ENCODE measurements around the gene BCL11A. TPM values are rescaled to one million over a fixed set of nuclear protein-coding genes. Genes with fewer than 3 reads are reported as not detected.

BCL11A gene
- total and polyA plus RNA-seq, 5 donors from 2014 or later, result 0.17 to 2.0 (median 0.30) TPM; not detected in 1

GRCh38 chr2:60415814-60416213 lies 137.6 kb downstream of the BCL11A start:
- no peaks in the 10 kb centered on the region for H3K36me3 ChIP-seq (ENCODE audit: control insufficient read depth, insufficient read depth, low read length)
- H3K4me1 Mint-ChIP-seq, result no peaks in the 10 kb centered on the region
- H3K36me3 Mint-ChIP-seq, result no peaks in the 10 kb centered on the region
- DNase-seq (no peak), ATAC-seq (ENCODE audit: low read depth in 2 of 2) (no peak)
- peaks cover 4% of the 10 kb centered on the region for H3K27me3 Mint-ChIP-seq
- no peaks in the 10 kb centered on the region for H3K9me3 ChIP-seq (ENCODE audit: control insufficient read depth in 2 of 2, low read length in 2 of 2)
- H3K27ac Mint-ChIP-seq, result no peak overlapping the region
- H3K4me3 Mint-ChIP-seq, result no peak overlapping the region
- H3K4me3 ChIP-seq (ENCODE audit: low read depth, low read length), result no peak overlapping the region
- no peaks in the 10 kb centered on the region for H3K4me1 ChIP-seq (ENCODE audit: control insufficient read depth, insufficient read depth, low read length, poor library complexity, severe bottlenecking)
- H3K27ac ChIP-seq (ENCODE audit: insufficient read depth, low read length, poor library complexity, severe bottlenecking), result no peak overlapping the region
- peaks cover 0 to 2% (median 0%) of the 10 kb centered on the region in 7 donors for H3K9me3 Mint-ChIP-seq
- no peaks in the 10 kb centered on the region for H3K27me3 ChIP-seq (ENCODE audit: control insufficient read depth, insufficient read depth, low read length)

GRCh38 chr2:60414495-60415138 lies 138.8 kb downstream of the BCL11A start:
- Histone ChIP-seq H3K4me3 (ENCODE audit: low read depth, low read length) (no peak overlapping the region), H3K9me3 (ENCODE audit: control insufficient read depth in 2 of 2, low read length in 2 of 2) (no peaks in the 10 kb centered on the region), H3K27me3 (ENCODE audit: control insufficient read depth, insufficient read depth, low read length) (no peaks in the 10 kb centered on the region), H3K27ac (ENCODE audit: insufficient read depth, low read length, poor library complexity, severe bottlenecking) (no peak overlapping the region), H3K36me3 (ENCODE audit: control insufficient read depth, insufficient read depth, low read length) (no peaks in the 10 kb centered on the region), H3K4me1 (ENCODE audit: control insufficient read depth, insufficient read depth, low read length, poor library complexity, severe bottlenecking) (no peaks in the 10 kb centered on the region)
- DNase-seq (no peak), ATAC-seq (ENCODE audit: low read depth in 2 of 2) (no peak)
- H3K4me3 Mint-ChIP-seq, result no peak overlapping the region
- H3K27me3 Mint-ChIP-seq, result peaks cover 4% of the 10 kb centered on the region
- H3K27ac Mint-ChIP-seq, result no peak overlapping the region
- H3K4me1 Mint-ChIP-seq, result no peaks in the 10 kb centered on the region
- peaks cover 0 to 2% (median 0%) of the 10 kb centered on the region in 7 donors for H3K9me3 Mint-ChIP-seq
- no peaks in the 10 kb centered on the region for H3K36me3 Mint-ChIP-seq

GRCh38 chr2:60413814-60414168 lies 139.7 kb downstream of the BCL11A start:
- H3K9me3 Mint-ChIP-seq, result peaks cover 0 to 2% (median 0%) of the 10 kb centered on the region in 7 donors
- H3K4me1 Mint-ChIP-seq, result no peaks in the 10 kb centered on the region
- Histone ChIP-seq H3K27ac (ENCODE audit: insufficient read depth, low read length, poor library complexity, severe bottlenecking) (no peak overlapping the region), H3K27me3 (ENCODE audit: control insufficient read depth, insufficient read depth, low read length) (no peaks in the 10 kb centered on the region), H3K4me1 (ENCODE audit: control insufficient read depth, insufficient read depth, low read length, poor library complexity, severe bottlenecking) (no peaks in the 10 kb centered on the region), H3K4me3 (ENCODE audit: low read depth, low read length) (no peak overlapping the region), H3K36me3 (ENCODE audit: control insufficient read depth, insufficient read depth, low read length) (no peaks in the 10 kb centered on the region), H3K9me3 (ENCODE audit: control insufficient read depth in 2 of 2, low read length in 2 of 2) (no peaks in the 10 kb centered on the region)
- DNase-seq, result no peak
- no peak overlapping the region for H3K27ac Mint-ChIP-seq
- H3K27me3 Mint-ChIP-seq, result peaks cover 4% of the 10 kb centered on the region
- H3K4me3 Mint-ChIP-seq, result no peak overlapping the region
- H3K36me3 Mint-ChIP-seq, result no peaks in the 10 kb centered on the region
- peak in 1 of 2 donors; percentile 18 for ATAC-seq (ENCODE audit: low read depth in 2 of 2)

- no peak overlapping the region for H3K27ac ChIP-seq (ENCODE audit: insufficient read depth, low read length, poor library complexity, severe bottlenecking)
- no peaks in the 10 kb centered on the region for H3K36me3 ChIP-seq (ENCODE audit: control insufficient read depth, insufficient read depth, low read length)
- Mint-ChIP-seq H3K27ac (no peak overlapping the region), H3K4me3 (no peak overlapping the region), H3K36me3 (no peaks in the 10 kb centered on the region), H3K27me3 (peaks cover 4% of the 10 kb centered on the region), H3K4me1 (no peaks in the 10 kb centered on the region), H3K9me3 (peaks cover 0 to 2% (median 0%) of the 10 kb centered on the region in 7 donors)
- no peak overlapping the region for H3K4me3 ChIP-seq (ENCODE audit: low read depth, low read length)
- ATAC-seq (ENCODE audit: low read depth in 2 of 2), result peak in 1 of 2 donors; percentile 18
- no peak for DNase-seq
- H3K9me3 ChIP-seq (ENCODE audit: control insufficient read depth in 2 of 2, low read length in 2 of 2), result no peaks in the 10 kb centered on the region
- no peaks in the 10 kb centered on the region for H3K27me3 ChIP-seq (ENCODE audit: control insufficient read depth, insufficient read depth, low read length)
- H3K4me1 ChIP-seq (ENCODE audit: control insufficient read depth, insufficient read depth, low read length, poor library complexity, severe bottlenecking), result no peaks in the 10 kb centered on the region
Measured at GRCh38 chr2:60413069-60413813, 140.2 kb downstream of the BCL11A start.

GRCh38 chr2:60412620-60413019 lies 140.8 kb downstream of the BCL11A start:
- Mint-ChIP-seq H3K27me3 (peaks cover 4% of the 10 kb centered on the region), H3K27ac (no peak overlapping the region), H3K9me3 (peaks cover 0 to 2% (median 0%) of the 10 kb centered on the region in 7 donors), H3K36me3 (no peaks in the 10 kb centered on the region), H3K4me3 (no peak overlapping the region), H3K4me1 (no peaks in the 10 kb centered on the region)
- DNase-seq, result no peak
- H3K36me3 ChIP-seq (ENCODE audit: control insufficient read depth, insufficient read depth, low read length), result no peaks in the 10 kb centered on the region
- no peak overlapping the region for H3K4me3 ChIP-seq (ENCODE audit: low read depth, low read length)
- no peaks in the 10 kb centered on the region for H3K4me1 ChIP-seq (ENCODE audit: control insufficient read depth, insufficient read depth, low read length, poor library complexity, severe bottlenecking)
- no peak for ATAC-seq (ENCODE audit: low read depth in 2 of 2)
- H3K27me3 ChIP-seq (ENCODE audit: control insufficient read depth, insufficient read depth, low read length), result no peaks in the 10 kb centered on the region
- no peaks in the 10 kb centered on the region for H3K9me3 ChIP-seq (ENCODE audit: control insufficient read depth in 2 of 2, low read length in 2 of 2)
- H3K27ac ChIP-seq (ENCODE audit: insufficient read depth, low read length, poor library complexity, severe bottlenecking), result no peak overlapping the region

- Mint-ChIP-seq H3K9me3 (peaks cover 0 to 2% (median 0%) of the 10 kb centered on the region in 7 donors), H3K4me1 (no peaks in the 10 kb centered on the region), H3K27me3 (peaks cover 4% of the 10 kb centered on the region), H3K36me3 (no peaks in the 10 kb centered on the region), H3K4me3 (no peak overlapping the region), H3K27ac (no peak overlapping the region)
- DNase-seq (no peak), ATAC-seq (ENCODE audit: low read depth in 2 of 2) (no peak)
- no peaks in the 10 kb centered on the region for H3K9me3 ChIP-seq (ENCODE audit: control insufficient read depth in 2 of 2, low read length in 2 of 2)
- no peak overlapping the region for H3K4me3 ChIP-seq (ENCODE audit: low read depth, low read length)
- no peaks in the 10 kb centered on the region for H3K27me3 ChIP-seq (ENCODE audit: control insufficient read depth, insufficient read depth, low read length)
- H3K36me3 ChIP-seq (ENCODE audit: control insufficient read depth, insufficient read depth, low read length), result no peaks in the 10 kb centered on the region
- H3K27ac ChIP-seq (ENCODE audit: insufficient read depth, low read length, poor library complexity, severe bottlenecking), result no peak overlapping the region
- H3K4me1 ChIP-seq (ENCODE audit: control insufficient read depth, insufficient read depth, low read length, poor library complexity, severe bottlenecking), result no peaks in the 10 kb centered on the region
Measured at GRCh38 chr2:60412027-60412426, 141.4 kb downstream of the BCL11A start.

GRCh38 chr2:60411295-60411694 lies 142.2 kb downstream of the BCL11A start:
- no peaks in the 10 kb centered on the region for H3K27me3 ChIP-seq (ENCODE audit: control insufficient read depth, insufficient read depth, low read length)
- no peaks in the 10 kb centered on the region for H3K4me1 Mint-ChIP-seq
- no peak overlapping the region for H3K4me3 Mint-ChIP-seq
- H3K9me3 Mint-ChIP-seq, result peaks cover 0 to 2% (median 0%) of the 10 kb centered on the region in 7 donors
- peaks cover 4% of the 10 kb centered on the region for H3K27me3 Mint-ChIP-seq
- no peak overlapping the region for H3K27ac ChIP-seq (ENCODE audit: insufficient read depth, low read length, poor library complexity, severe bottlenecking)
- no peaks in the 10 kb centered on the region for H3K4me1 ChIP-seq (ENCODE audit: control insufficient read depth, insufficient read depth, low read length, poor library complexity, severe bottlenecking)
- no peaks in the 10 kb centered on the region for H3K36me3 Mint-ChIP-seq
- DNase-seq (no peak), ATAC-seq (ENCODE audit: low read depth in 2 of 2) (no peak)
- H3K27ac Mint-ChIP-seq, result no peak overlapping the region
- no peak overlapping the region for H3K4me3 ChIP-seq (ENCODE audit: low read depth, low read length)
- no peaks in the 10 kb centered on the region for H3K9me3 ChIP-seq (ENCODE audit: control insufficient read depth in 2 of 2, low read length in 2 of 2)
- H3K36me3 ChIP-seq (ENCODE audit: control insufficient read depth, insufficient read depth, low read length), result no peaks in the 10 kb centered on the region

Measured in CD4-positive, CD25-positive, alpha-beta regulatory T cell (primary cell).